ENCODE measurements around the gene LRIF1. TPM values are rescaled to one million over a fixed set of nuclear protein-coding genes. Genes with fewer than 3 reads are reported as not detected.

The LRIF1 gene
- total RNA-seq, 8 experiments from 2014 or later = 11.8 to 51.8 (median 37.8) TPM

- no peak overlapping the region for H3K4me3 ChIP-seq
- no peak for ATAC-seq (replicated peaks in 6 of 8)
- peaks cover 0 to 10% of the 10 kb centered on the region in 2 donors for H3K4me1 ChIP-seq (replicated peaks in 1 of 2)
- in situ Hi-C loops (cut with MboI; ENCODE audit: low pct_unique_long_range_greater_than_20kb in 2 of 9, low sequenced_read_pairs in 9 of 9, unreplicated experiment in 9 of 9) = no loop called here
- WGBS, 10 experiments = 0 to 100% (median 33%) methylated on average over 1 of the region's 1 CpG; no CpG with 5 or more reads in 3 of the 10 experiments
- H3K27ac ChIP-seq = no peak overlapping the region
Measured at GRCh38 chr1:110967256-110967655, 3.5 kb upstream of the LRIF1 start.

DNA sequence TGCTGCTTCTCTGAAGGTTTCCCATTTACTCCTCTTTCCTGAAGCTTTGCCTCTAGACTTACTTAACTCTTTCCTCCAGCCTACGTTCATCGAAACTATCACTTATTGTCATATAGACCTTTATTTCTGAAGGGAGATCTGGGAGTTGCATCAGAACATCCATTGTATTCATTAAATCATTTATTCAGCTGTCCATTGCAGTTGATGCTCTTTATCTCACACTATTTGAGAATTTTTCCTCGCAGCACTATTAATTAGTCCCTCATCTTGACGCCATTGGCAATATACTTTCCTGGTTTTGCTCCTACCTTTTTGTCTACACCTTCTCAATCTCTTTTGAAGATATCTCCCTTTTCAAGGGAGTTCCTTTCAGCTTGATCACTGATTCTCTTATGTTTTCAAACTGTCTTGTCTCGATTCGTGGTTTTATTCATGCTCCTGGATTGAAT is 757 bp upstream of the LRIF1 start:
- Histone ChIP-seq H3K4me3 (peak overlapping the region; percentile 27 to 69 (median 35)), H3K27ac (peak overlapping the region; percentile 74 to 90), H3K4me1 (replicated peaks in 1 of 2) (peaks cover 0 to 14% of the 10 kb centered on the region in 2 donors)
- no peak for ATAC-seq (replicated peaks in 6 of 8)
- WGBS, 10 experiments = 40 to 98% (median 75%) methylated on average over 5 to 6 of the region's 6 CpGs
- in situ Hi-C loops (cut with MboI; ENCODE audit: low pct_unique_long_range_greater_than_20kb in 2 of 9, low sequenced_read_pairs in 9 of 9, unreplicated experiment in 9 of 9) = no loop called here

DNA sequence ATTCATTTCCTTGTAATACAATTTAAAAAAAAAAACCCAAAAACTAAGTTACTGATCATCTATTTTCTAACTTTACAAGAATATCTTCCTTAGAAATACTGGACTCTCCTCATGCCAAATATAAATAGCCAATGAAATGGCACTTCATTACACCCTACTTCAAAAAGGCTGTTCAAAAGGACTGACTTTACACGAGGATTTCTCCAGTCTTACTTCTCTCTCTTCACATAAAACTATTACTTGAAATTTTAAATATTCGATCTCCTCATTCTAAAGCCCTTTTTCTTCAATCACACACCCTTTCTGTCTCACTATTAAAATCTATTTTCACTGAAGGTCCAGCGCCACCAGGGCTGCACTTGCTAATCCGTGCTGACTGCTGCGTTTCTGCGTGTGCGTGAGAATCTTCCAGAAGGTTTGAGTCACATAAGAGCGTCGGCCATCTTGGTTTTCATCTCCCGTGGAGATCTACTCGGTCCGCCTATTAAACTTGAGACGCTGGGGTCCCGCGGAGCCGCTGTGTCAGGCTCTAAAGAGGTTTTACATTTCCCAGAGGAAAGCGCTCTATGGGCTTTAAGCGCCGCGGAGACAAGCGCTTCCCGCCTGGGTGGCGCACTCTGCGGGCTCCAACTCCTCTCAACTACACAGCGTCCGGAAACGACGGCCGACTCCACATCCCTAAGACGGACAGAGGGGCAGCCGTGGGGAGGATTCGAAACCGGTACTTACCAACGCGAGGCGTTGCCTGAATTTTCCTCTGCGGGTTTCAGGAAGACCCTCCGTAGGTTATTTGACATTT is 631 bp downstream of the LRIF1 start:
- in situ Hi-C loops (cut with MboI; ENCODE audit: low pct_unique_long_range_greater_than_20kb in 2 of 9, low sequenced_read_pairs in 9 of 9, unreplicated experiment in 9 of 9) = no loop called here
- H3K4me3 ChIP-seq = peak overlapping the region; percentile 51 to 82 (median 59)
- peak; percentile 43 to 59 (median 52) for ATAC-seq (replicated peaks in 6 of 8)
- peak overlapping the region; percentile 90 to 98 for H3K27ac ChIP-seq
- H3K4me1 ChIP-seq (replicated peaks in 1 of 2) = peaks cover 0 to 14% of the 10 kb centered on the region in 2 donors
- 4 to 69% (median 17%) methylated on average over 2 to 36 of the region's 38 CpGs for WGBS, 10 experiments

GRCh38 chr1:110961902-110962301 is 1.8 kb downstream of the LRIF1 start:
- Histone ChIP-seq H3K27ac (no peak overlapping the region), H3K4me3 (peak overlapping the region; percentile 51 to 82 (median 59)), H3K4me1 (replicated peaks in 1 of 2) (peaks cover 0 to 14% of the 10 kb centered on the region in 2 donors)
- in situ Hi-C loops (cut with MboI; ENCODE audit: low pct_unique_long_range_greater_than_20kb in 2 of 9, low sequenced_read_pairs in 9 of 9, unreplicated experiment in 9 of 9) = no loop called here
- ATAC-seq (replicated peaks in 6 of 8) = no peak

DNA sequence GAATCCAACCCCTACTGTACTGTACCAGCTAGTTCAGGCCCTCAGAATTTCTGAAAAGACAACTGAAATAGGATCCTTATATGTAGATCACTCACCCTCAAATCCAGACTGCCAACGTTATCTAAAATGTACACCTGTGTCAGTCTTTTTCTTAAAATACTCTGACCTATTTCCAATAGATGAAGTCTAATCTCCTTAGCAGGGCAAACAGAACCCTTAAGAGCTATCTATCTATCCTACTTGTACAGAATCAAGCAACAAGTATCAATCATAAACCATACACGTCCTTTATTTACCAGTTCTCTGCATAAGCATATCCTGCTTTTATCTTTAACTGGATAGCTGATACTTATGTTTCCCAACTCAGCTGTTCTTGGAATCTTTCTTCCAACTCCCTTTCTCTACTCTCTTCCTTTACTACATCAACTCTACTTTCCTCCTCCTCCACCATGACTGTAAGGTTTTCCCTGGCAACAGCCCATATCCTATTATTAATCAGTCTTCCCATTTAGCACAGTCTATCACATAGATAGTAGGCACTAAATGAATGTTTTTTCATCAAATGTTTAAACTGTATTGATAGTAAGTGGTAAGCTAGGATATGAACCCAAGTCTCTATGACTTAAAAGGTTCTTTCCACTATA is 2.8 kb downstream of the LRIF1 start:
- Histone ChIP-seq H3K27ac (no peak overlapping the region), H3K4me1 (replicated peaks in 1 of 2) (peaks cover 0 to 14% of the 10 kb centered on the region in 2 donors), H3K4me3 (peak overlapping the region in 2 of 5 donors; percentile 9 to 69)
- in situ Hi-C loops (cut with MboI; ENCODE audit: low pct_unique_long_range_greater_than_20kb in 2 of 9, low sequenced_read_pairs in 9 of 9, unreplicated experiment in 9 of 9) = no loop called here
- 53 to 100% (median 91%) methylated on average over 1 to 2 of the region's 2 CpGs; no CpG with 5 or more reads in 1 of the 10 experiments for WGBS, 10 experiments
- no peak for ATAC-seq (replicated peaks in 6 of 8)

DNA sequence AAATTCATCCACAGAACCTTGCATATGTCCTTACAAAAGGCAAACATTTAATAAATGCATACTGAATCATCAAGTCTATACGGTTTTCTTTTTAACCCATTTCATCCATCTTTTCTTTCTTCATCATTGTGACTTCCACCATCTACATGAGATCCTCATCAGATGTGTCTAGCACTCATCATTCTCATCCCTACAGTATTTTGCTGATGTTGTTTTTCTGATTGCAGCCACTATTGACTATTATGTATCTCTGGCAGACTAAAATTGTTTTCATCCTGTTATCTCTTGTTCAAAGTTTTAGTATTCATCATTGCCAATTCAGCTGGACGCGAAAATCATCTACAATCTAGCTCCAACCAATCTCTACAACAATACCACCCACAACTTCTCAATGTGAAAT is 5.9 kb downstream of the LRIF1 start:
- H3K27ac ChIP-seq = no peak overlapping the region
- H3K4me1 ChIP-seq (replicated peaks in 1 of 2) = peaks cover 0 to 9% of the 10 kb centered on the region in 2 donors
- WGBS, 10 experiments = 60 to 100% (median 97%) methylated on average over 1 to 3 of the region's 3 CpGs
- ATAC-seq (replicated peaks in 6 of 8) = no peak
- in situ Hi-C loops (cut with MboI; ENCODE audit: low pct_unique_long_range_greater_than_20kb in 2 of 9, low sequenced_read_pairs in 9 of 9, unreplicated experiment in 9 of 9) = no loop called here
- H3K4me3 ChIP-seq = no peak overlapping the region

GRCh38 chr1:110956586-110956985 is 7.1 kb downstream of the LRIF1 start:
- 68 to 98% (median 91%) methylated on average over 1 to 4 of the region's 4 CpGs for WGBS, 10 experiments
- no peak for ATAC-seq (replicated peaks in 6 of 8)
- in situ Hi-C loops (cut with MboI; ENCODE audit: low pct_unique_long_range_greater_than_20kb in 2 of 9, low sequenced_read_pairs in 9 of 9, unreplicated experiment in 9 of 9) = no loop called here
- no peaks in the 10 kb centered on the region for H3K4me1 ChIP-seq (replicated peaks in 1 of 2)
- H3K27ac ChIP-seq = no peak overlapping the region
- no peak overlapping the region for H3K4me3 ChIP-seq

DNA sequence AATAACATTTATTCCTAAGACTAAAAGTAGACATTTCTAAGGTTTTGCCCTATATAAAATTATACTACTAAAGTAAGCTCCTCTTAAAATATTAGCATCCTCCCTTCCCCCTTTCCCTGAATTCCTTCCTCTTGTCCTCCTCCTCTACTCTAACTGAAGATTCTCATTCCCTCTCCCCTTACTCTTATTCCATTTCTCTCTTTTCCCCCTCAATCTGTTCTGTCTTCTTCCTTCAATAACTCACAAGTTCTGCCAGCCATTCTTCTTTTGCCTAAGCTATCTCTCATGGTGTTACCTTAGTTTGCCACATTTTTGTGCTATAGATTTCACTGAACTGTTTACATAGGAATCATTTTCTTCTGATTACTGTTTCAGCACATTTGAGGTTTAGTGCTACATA is 10.7 kb downstream of the LRIF1 start:
- H3K27ac ChIP-seq = no peak overlapping the region
- no peak for ATAC-seq (replicated peaks in 6 of 8)
- no peak overlapping the region for H3K4me3 ChIP-seq
- no peaks in the 10 kb centered on the region for H3K4me1 ChIP-seq (replicated peaks in 1 of 2)
- in situ Hi-C loops (cut with MboI; ENCODE audit: low pct_unique_long_range_greater_than_20kb in 2 of 9, low sequenced_read_pairs in 9 of 9, unreplicated experiment in 9 of 9) = no loop called here

GRCh38 chr1:110952031-110952430 is 11.7 kb downstream of the LRIF1 start:
- in situ Hi-C loops (cut with MboI; ENCODE audit: low pct_unique_long_range_greater_than_20kb in 2 of 9, low sequenced_read_pairs in 9 of 9, unreplicated experiment in 9 of 9) = no loop called here
- Histone ChIP-seq H3K27ac (no peak overlapping the region), H3K4me3 (no peak overlapping the region), H3K4me1 (replicated peaks in 1 of 2) (no peaks in the 10 kb centered on the region)
- no peak for ATAC-seq (replicated peaks in 6 of 8)
- 67 to 100% (median 100%) methylated on average over 1 to 2 of the region's 2 CpGs; no CpG with 5 or more reads in 1 of the 10 experiments for WGBS, 10 experiments

DNA sequence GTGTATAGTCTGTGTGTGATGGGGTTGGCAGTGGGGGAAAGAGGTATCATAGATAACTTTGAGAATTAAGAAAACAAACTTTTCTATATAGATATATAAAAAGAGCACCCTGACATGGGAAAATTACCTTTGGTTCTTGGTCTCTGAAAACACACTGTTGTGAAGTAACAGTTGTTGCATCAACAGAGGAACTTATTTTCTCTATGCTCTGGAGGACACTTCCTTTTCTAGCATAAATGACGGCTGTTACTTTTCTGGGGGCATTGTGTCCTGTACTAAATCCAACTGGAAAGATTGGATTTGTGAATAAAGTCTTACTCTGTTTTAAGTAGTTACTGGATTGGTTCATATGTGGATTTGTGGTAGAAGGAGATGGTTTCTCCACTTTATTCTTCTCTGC is 12.6 kb downstream of the LRIF1 start:
- 83 to 100% (median 100%) methylated on average over 1 of the region's 1 CpG; no CpG with 5 or more reads in 4 of the 10 experiments for WGBS, 10 experiments
- no peak overlapping the region for H3K27ac ChIP-seq
- in situ Hi-C loops (cut with MboI; ENCODE audit: low pct_unique_long_range_greater_than_20kb in 2 of 9, low sequenced_read_pairs in 9 of 9, unreplicated experiment in 9 of 9) = no loop called here
- no peak overlapping the region for H3K4me3 ChIP-seq
- ATAC-seq (replicated peaks in 6 of 8) = no peak
- H3K4me1 ChIP-seq (replicated peaks in 1 of 2) = no peaks in the 10 kb centered on the region

DNA sequence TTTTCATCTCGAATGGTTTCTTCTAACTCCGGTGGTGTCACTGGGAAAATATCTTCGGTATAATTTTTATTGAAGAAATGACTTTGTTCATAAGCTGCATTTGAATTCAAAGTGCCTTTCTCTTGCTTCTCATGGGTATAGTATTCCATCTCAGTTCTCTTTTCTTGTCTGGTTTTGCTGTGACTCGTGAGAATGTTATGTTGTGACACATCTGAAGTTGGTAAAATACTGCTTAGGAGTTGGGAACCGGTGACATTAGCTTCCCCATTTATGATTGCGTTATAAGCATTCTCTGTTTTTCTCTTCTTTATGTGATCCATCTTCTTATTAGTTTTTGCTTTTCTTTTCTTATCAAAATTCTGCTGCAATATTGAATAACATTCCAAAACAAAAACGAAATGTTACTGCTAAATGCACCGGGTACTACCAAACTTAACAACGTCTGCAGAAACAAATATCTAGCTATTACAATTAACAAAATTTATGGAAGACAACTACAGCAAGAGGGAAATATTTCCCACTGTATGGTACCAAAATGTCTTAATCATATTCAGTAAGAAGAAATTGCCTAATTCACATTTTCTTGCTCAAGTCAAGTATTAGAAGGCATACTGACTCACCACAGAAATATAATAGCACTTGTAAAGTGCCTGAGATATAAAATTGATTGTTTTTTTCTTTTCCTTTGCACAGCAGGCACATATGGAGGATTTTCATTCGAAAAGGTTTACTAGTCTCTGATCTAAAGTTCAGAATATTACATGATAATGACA is 15.5 kb downstream of the LRIF1 start:
- no peak for ATAC-seq (replicated peaks in 6 of 8)
- in situ Hi-C loops (cut with MboI; ENCODE audit: low pct_unique_long_range_greater_than_20kb in 2 of 9, low sequenced_read_pairs in 9 of 9, unreplicated experiment in 9 of 9) = no loop called here
- Histone ChIP-seq H3K4me3 (no peak overlapping the region), H3K4me1 (replicated peaks in 1 of 2) (no peaks in the 10 kb centered on the region), H3K27ac (no peak overlapping the region)
- WGBS, 10 experiments = 78 to 97% (median 93%) methylated on average over 7 to 10 of the region's 10 CpGs

GRCh38 chr1:110945626-110946025 is 18.1 kb downstream of the LRIF1 start:
- Histone ChIP-seq H3K4me3 (no peak overlapping the region), H3K4me1 (replicated peaks in 1 of 2) (no peaks in the 10 kb centered on the region), H3K27ac (no peak overlapping the region)
- 83 to 100% (median 96%) methylated on average over 1 to 2 of the region's 2 CpGs; no CpG with 5 or more reads in 3 of the 10 experiments for WGBS, 10 experiments
- in situ Hi-C loops (cut with MboI; ENCODE audit: low pct_unique_long_range_greater_than_20kb in 2 of 9, low sequenced_read_pairs in 9 of 9, unreplicated experiment in 9 of 9) = no loop called here
- ATAC-seq (replicated peaks in 6 of 8) = no peak

DNA sequence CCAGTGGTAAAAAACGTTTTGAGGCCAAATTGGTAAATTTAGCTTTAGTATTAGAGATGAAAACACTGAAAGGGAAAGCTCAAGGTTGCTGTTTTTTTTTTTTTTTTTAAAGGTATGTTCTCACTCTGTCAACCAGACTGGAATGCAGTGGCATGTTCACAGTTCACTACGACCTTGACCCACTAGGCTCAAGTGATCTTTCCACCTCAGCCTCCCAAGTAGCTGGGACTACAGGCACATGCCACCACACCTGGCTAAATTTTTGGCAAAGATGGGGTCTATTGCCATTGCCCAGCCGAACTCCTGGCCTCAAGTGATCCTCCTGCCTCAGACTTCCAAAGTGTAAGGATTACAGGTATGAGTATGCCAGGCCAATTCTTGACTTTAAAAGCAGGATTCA is 18.9 kb downstream of the LRIF1 start:
- no peak overlapping the region for H3K27ac ChIP-seq
- 0 to 100% (median 54%) methylated on average over 1 to 3 of the region's 3 CpGs for WGBS, 10 experiments
- in situ Hi-C loops (cut with MboI; ENCODE audit: low pct_unique_long_range_greater_than_20kb in 2 of 9, low sequenced_read_pairs in 9 of 9, unreplicated experiment in 9 of 9) = no loop called here
- ATAC-seq (replicated peaks in 6 of 8) = no peak
- H3K4me1 ChIP-seq (replicated peaks in 1 of 2) = no peaks in the 10 kb centered on the region
- H3K4me3 ChIP-seq = no peak overlapping the region

All from motor neuron (in vitro differentiated cells).